H1 (cell line): ENCODE data around the gene TNIP1. TPM values are rescaled to one million over a fixed set of nuclear protein-coding genes. Genes with fewer than 3 reads are reported as not detected.

Experiments used
- CTCF ChIA-PET: fragments of 300-600 bp; sonication (Branson Sonifier 250); formaldehyde crosslinking; loops from one replicate; lab custom pipeline; 2021; ENCODE audit not compliant: partially characterized antibody; lab: Charles Lee
- POLR2A ChIA-PET: fragments of 300-600 bp; sonication (Branson Sonifier 250); formaldehyde crosslinking; loops from one replicate; lab custom pipeline; 2021; ENCODE audit warnings: inconsistent platforms; ENCODE audit not compliant: partially characterized antibody; lab: Charles Lee
- DNase-seq, 2 experiments: peaks; one replicate each; pipeline versions ENCODE4 v3.0.0 to v3.0.0-alpha.2; 2010 to 2022; ENCODE audit warnings: low spot score in 2 of 2, low read depth in 1 of 2, mixed read lengths in 1 of 2
- FAIRE-seq: peaks from 2 replicates; lab custom pipeline; 2011; peaks lifted over from hg19 to GRCh38; lab: Jason Lieb, UNC
- H2AFZ ChIP-seq: 2 replicates; pipeline ENCODE4 v1.8.1; 2012; ENCODE audit warnings: low read length, inconsistent platforms
- H2AK5ac ChIP-seq: 2 replicates; pipeline ENCODE4 v1.6.1; 2013; ENCODE audit warnings: low read depth, low read length
- H2BK120ac ChIP-seq: replicated peaks from 2 replicates; pipeline ENCODE3; 2013; ENCODE audit warnings: low read depth, low read length, inconsistent platforms
- H2BK12ac ChIP-seq: 2 replicates; pipeline ENCODE4 v1.6.1; 2013; ENCODE audit warnings: low read depth, low read length
- H2BK15ac ChIP-seq: 2 replicates; pipeline ENCODE4 v1.6.1; 2013; ENCODE audit warnings: low read length
- H2BK20ac ChIP-seq: 2 replicates; pipeline ENCODE4 v1.6.1; 2013; ENCODE audit warnings: low read length
- H2BK5ac ChIP-seq: 2 replicates; pipeline ENCODE4 v1.6.1; 2013; ENCODE audit warnings: low read depth, low read length
- H3K14ac ChIP-seq: 2 replicates; pipeline ENCODE4 v1.6.1; 2013; ENCODE audit warnings: inconsistent platforms; ENCODE audit not compliant: insufficient read length
- H3K18ac ChIP-seq: 2 replicates; pipeline ENCODE4 v1.6.1; 2013; ENCODE audit warnings: low read length; ENCODE audit errors: extremely low read depth
- H3K23ac ChIP-seq: 2 replicates; pipeline ENCODE4 v1.6.1; 2013; ENCODE audit warnings: inconsistent platforms; ENCODE audit not compliant: insufficient read length
- H3K23me2 ChIP-seq: 2 replicates; pipeline ENCODE4 v1.6.1; 2013; ENCODE audit warnings: low read depth, low read length
- H3K27ac ChIP-seq: 2 replicates; pipeline ENCODE4 v1.6.1; 2011; ENCODE audit warnings: low read depth, low read length, inconsistent platforms
- H3K27me3 ChIP-seq, 4 experiments: replicated peaks in 1 of 4; 1 replicate in 1 of 4; 2 replicates in 3 of 4; pipeline versions ENCODE4 v1.6.1 to v1.8.1; 2011 to 2013; ENCODE audit warnings: low read length in 3 of 4, mild to moderate bottlenecking in 3 of 4, inconsistent platforms in 2 of 4, mixed read lengths in 2 of 4, moderate library complexity in 1 of 4; ENCODE audit not compliant: control insufficient read depth in 3 of 4, insufficient read depth in 3 of 4; ENCODE audit errors: extremely low read depth in 1 of 4
- H3K36me3 ChIP-seq, 4 experiments: 2 replicates each; pipeline versions ENCODE4 v1.6.1 to v1.8.1; 2011 to 2013; ENCODE audit warnings: mild to moderate bottlenecking in 4 of 4, low read length in 3 of 4, moderate library complexity in 2 of 4, control low read depth in 1 of 4, inconsistent platforms in 1 of 4; ENCODE audit not compliant: insufficient read depth in 4 of 4, control insufficient read depth in 2 of 4
- H3K4ac ChIP-seq: replicated peaks from 2 replicates; pipeline ENCODE3; 2013; ENCODE audit warnings: low read length, low read depth, mixed read lengths, inconsistent platforms; ENCODE audit not compliant: insufficient read length
- H3K4me1 ChIP-seq, 4 experiments: replicated peaks in 1 of 4; 1 replicate in 1 of 4; 2 replicates in 3 of 4; pipeline versions ENCODE4 v1.6.1 to v1.8.1; 2011 to 2013; ENCODE audit warnings: low read length in 3 of 4, inconsistent platforms in 2 of 4, mixed read lengths in 1 of 4; ENCODE audit not compliant: insufficient read depth in 4 of 4, control insufficient read depth in 3 of 4
- H3K4me2 ChIP-seq, 2 experiments: 2 replicates each; pipeline versions ENCODE4 v1.6.1 to v1.8.1; 2011 to 2013; ENCODE audit warnings: low read depth in 2 of 2, low read length in 2 of 2, control low read depth in 1 of 2, inconsistent platforms in 1 of 2, mild to moderate bottlenecking in 1 of 2; ENCODE audit not compliant: insufficient read depth in 1 of 2
- H3K4me3 ChIP-seq, 4 experiments: fragments of 200-600, 300-600 bp in 1 of 4; sonication (generic), shearing (Covaris generic), sonication (Bioruptor Twin) in 1 of 4; 2 replicates each; pipeline versions ENCODE4 v1.5.1 to v1.8.1; 2011 to 2016; ENCODE audit warnings: low read length in 4 of 4, low read depth in 3 of 4, control low read depth in 2 of 4, inconsistent platforms in 2 of 4, mild to moderate bottlenecking in 2 of 4, mixed read lengths in 1 of 4, moderate library complexity in 1 of 4; ENCODE audit not compliant: insufficient read depth in 2 of 4; ENCODE audit errors: extremely low read depth in 1 of 4
- H3K56ac ChIP-seq: replicated peaks from 2 replicates; pipeline ENCODE3; 2013; ENCODE audit warnings: low read depth, mild to moderate bottlenecking, mixed read lengths, low read length, inconsistent platforms; ENCODE audit not compliant: insufficient read length
- H3K79me1 ChIP-seq: 2 replicates; pipeline ENCODE4 v1.6.1; 2013; ENCODE audit warnings: low read depth, low read length, control low read depth
- H3K79me2 ChIP-seq, 2 experiments: 2 replicates each; pipeline versions ENCODE4 v1.6.1 to v1.8.1; 2012 to 2013; ENCODE audit warnings: low read length in 2 of 2, mild to moderate bottlenecking in 2 of 2, inconsistent platforms in 1 of 2; ENCODE audit not compliant: insufficient read depth in 2 of 2, control insufficient read depth in 1 of 2
- H3K9ac ChIP-seq, 4 experiments: replicated peaks in 1 of 4; 1 replicate in 1 of 4; 2 replicates in 3 of 4; pipeline versions ENCODE4 v1.6.1 to v1.8.1; 2011 to 2013; ENCODE audit warnings: low read depth in 3 of 4, low read length in 3 of 4, control low read depth in 2 of 4, mild to moderate bottlenecking in 2 of 4, moderate library complexity in 2 of 4, inconsistent platforms in 1 of 4; ENCODE audit errors: extremely low read depth in 1 of 4
- H3K9me3 ChIP-seq, 2 experiments: 2 replicates each; pipeline versions ENCODE4 v1.6.1 to v1.8.1; 2012 to 2013; ENCODE audit warnings: mild to moderate bottlenecking in 2 of 2, moderate library complexity in 2 of 2, control low read depth in 1 of 2, inconsistent platforms in 1 of 2, low read depth in 1 of 2, low read length in 1 of 2, mixed read lengths in 1 of 2; ENCODE audit not compliant: insufficient read depth in 2 of 2
- H4K20me1 ChIP-seq, 2 experiments: replicated peaks in 1 of 2; 2 replicates each; pipeline versions ENCODE3 to v1.8.1; 2011 to 2013; ENCODE audit warnings: inconsistent platforms in 2 of 2, low read length in 2 of 2, mild to moderate bottlenecking in 1 of 2; ENCODE audit not compliant: insufficient read depth in 2 of 2, control insufficient read depth in 1 of 2
- H4K5ac ChIP-seq: 2 replicates; pipeline ENCODE4 v1.6.1; 2013; ENCODE audit warnings: low read length, low read depth, mixed read lengths, inconsistent platforms; ENCODE audit not compliant: insufficient read length
- H4K8ac ChIP-seq: 2 replicates; pipeline ENCODE4 v1.8.0; 2013; ENCODE audit warnings: mild to moderate bottlenecking, moderate library complexity, low read length, inconsistent platforms; ENCODE audit not compliant: insufficient read depth; ENCODE audit errors: extremely low read depth
- H4K91ac ChIP-seq: replicated peaks from 2 replicates; pipeline ENCODE3; 2013; ENCODE audit warnings: low read length, mixed read lengths, inconsistent platforms; ENCODE audit not compliant: insufficient read length
- BCL11A ChIP-seq, 2 experiments: IDR thresholded peaks; one replicate each; pipeline ENCODE4 v1.6.1; 2011; ENCODE audit warnings: low read depth in 2 of 2, low read length in 2 of 2, mild to moderate bottlenecking in 2 of 2
- CBX8 ChIP-seq: fragments of 300-800, 300-1000 bp; sonication (generic); IDR thresholded peaks from 2 replicates; pipeline ENCODE4 v1.7.1; 2016; ENCODE audit warnings: low read depth, low read length, borderline replicate concordance
- GTF2F1 ChIP-seq: IDR thresholded peaks from 2 replicates; pipeline ENCODE4 v1.6.1; 2012; ENCODE audit warnings: low read depth, low read length, improper control_type of control experiment, borderline replicate concordance
- HDAC6 ChIP-seq: IDR thresholded peaks from one replicate; pipeline ENCODE4 v1.7.1; 2012; ENCODE audit warnings: low read depth, mild to moderate bottlenecking, inconsistent platforms, low read length, moderate library complexity
- PHF8 ChIP-seq: fragments of 200-600 bp; sonication (generic); conservative IDR thresholded peaks from 2 replicates; pipeline ENCODE4 v1.7.1; 2012; ENCODE audit warnings: low read depth, mild to moderate bottlenecking, inconsistent platforms, low read length, moderate library complexity
- RAD21 ChIP-seq, 2 experiments: IDR thresholded peaks in 1 of 2; conservative IDR thresholded peaks in 1 of 2; 2 replicates each; pipeline ENCODE4 v1.6.1; 2011; ENCODE audit warnings: low read depth in 2 of 2, low read length in 2 of 2, improper control_type of control experiment in 1 of 2, inconsistent platforms in 1 of 2, mild to moderate bottlenecking in 1 of 2, moderate library complexity in 1 of 2
- RNF2 ChIP-seq: fragments of 200-900, 300-1000 bp; sonication (generic); IDR thresholded peaks from 2 replicates; pipeline ENCODE4 v1.7.1; 2016; ENCODE audit warnings: borderline replicate concordance, low read depth, mild to moderate bottlenecking, antibody characterized with exemption, low read length; ENCODE audit not compliant: poor library complexity, severe bottlenecking; ENCODE audit errors: missing control alignments
- SRF ChIP-seq: IDR thresholded peaks from 2 replicates; pipeline ENCODE4 v1.6.1; 2011; ENCODE audit warnings: mild to moderate bottlenecking, low read depth, low read length, moderate library complexity
- TAF7 ChIP-seq: optimal IDR thresholded peaks from 2 replicates; pipeline ENCODE3; 2011; ENCODE audit warnings: low read depth, mild to moderate bottlenecking, inconsistent platforms, low read length, moderate library complexity, borderline replicate concordance
- ZNF274 ChIP-seq: IDR thresholded peaks from 2 replicates; pipeline ENCODE4 v1.7.0; 2012; ENCODE audit warnings: low read length, borderline replicate concordance; ENCODE audit errors: extremely low read depth
- WGBS, 2 experiments: shearing (Covaris generic) in 1 of 2; methylation state at CpG; one replicate each; pipeline versions ENCODE4 v1.1.6 to v1.1.7; 2013 to 2015; ENCODE audit warnings: low lambda C conversion rate in 2 of 2, mixed read lengths in 2 of 2, inconsistent platforms in 1 of 2, low coverage in 1 of 2, missing lambda C conversion rate in 1 of 2; ENCODE audit not compliant: insufficient replicate concordance in 2 of 2, insufficient coverage in 1 of 2, insufficient read length in 1 of 2; ENCODE audit errors: extremely low coverage in 1 of 2, missing lambda C conversion rate in 1 of 2; 5-methylcytosine and 5-hydroxymethylcytosine counted together
- polyA plus RNA-seq, 7 experiments: library from polyadenylated mRNA; depleted of rRNA in 3 of 7; stranded (reverse) in 5 of 7; unstranded in 2 of 7; fragments of >200 nt in 5 of 7; fragments of 200-250 nt in 2 of 7; gene quantifications; 1 replicate in 5 of 7; 2 replicates in 1 of 7; 4 replicates in 1 of 7; pipeline versions ENCODE4 v1.2.1 to v1.2.3, GENCODE V29; 2011 to 2013; ENCODE audit warnings: missing spikeins in 2 of 7, mixed read lengths in 2 of 7
- total RNA-seq: library from RNA; stranded (reverse); fragmentation: NEBNext Ultra II Directional; extraction: Animal tissue kit (Norgen Biotek cat#: 25700); gene quantifications from 2 replicates; pipeline ENCODE4 v1.2.1, GENCODE V29; 2021
- TF ChIP-seq, protein P1 (sequence below): IDR thresholded peaks from 2 replicates; pipeline ENCODE4 v1.6.1; 2011; ENCODE audit warnings: low read depth, mild to moderate bottlenecking, low read length; ENCODE audit not compliant: insufficient read depth

TNIP1 gene
- total and polyA plus RNA-seq, 2 of the 8 experiments (the other 6 are each of a cell fraction or from before 2014, with no cell fraction given), result 14.2 to 31.9 TPM

DNA sequence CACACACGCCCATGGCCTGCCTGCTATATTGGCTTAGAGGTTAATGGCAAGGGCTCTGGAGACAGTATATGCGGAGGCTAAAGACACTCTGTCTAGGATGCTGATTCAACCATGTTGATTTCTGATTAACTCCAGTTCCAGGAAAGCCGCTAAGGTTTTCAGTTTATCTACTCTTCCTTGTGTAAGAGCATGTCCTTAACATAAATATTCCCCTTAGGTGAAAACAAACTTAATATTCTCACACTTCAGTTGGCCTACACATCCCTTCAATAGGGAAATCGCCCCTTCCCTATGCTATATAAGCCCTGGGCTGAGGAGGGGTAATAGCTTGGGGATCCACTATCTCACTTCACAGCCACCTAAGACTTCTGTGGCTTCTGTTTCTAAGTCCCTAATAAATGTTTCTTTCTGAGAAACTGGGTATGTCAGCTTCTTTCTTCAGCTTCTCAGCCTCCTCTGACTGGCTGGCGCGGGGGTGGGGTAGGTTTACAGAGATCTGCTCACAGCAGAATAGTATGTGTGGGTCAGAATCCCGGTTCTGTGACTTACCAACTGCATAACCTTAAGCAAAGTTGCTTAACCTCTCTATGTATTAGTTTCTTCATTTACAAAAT, 64.8 kb downstream of the TNIP1 start:
- no peak for TF ChIP-seq ZNF274
- no peak for TF ChIP-seq GTF2F1
- no peak for TF ChIP-seq RAD21 (IDR thresholded peaks at IDR 0.05 in 1 of 2, conservative IDR thresholded peaks at IDR 0.05 in 1 of 2; ENCODE audit: low read depth in 2 of 2, low read length in 2 of 2)
- TF ChIP-seq, protein P1, sequence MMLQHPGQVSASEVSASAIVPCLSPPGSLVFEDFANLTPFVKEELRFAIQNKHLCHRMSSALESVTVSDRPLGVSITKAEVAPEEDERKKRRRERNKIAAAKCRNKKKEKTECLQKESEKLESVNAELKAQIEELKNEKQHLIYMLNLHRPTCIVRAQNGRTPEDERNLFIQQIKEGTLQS, result no peak
- TF ChIP-seq RNF2, result no peak
- no peak for TF ChIP-seq SRF
- TF ChIP-seq PHF8, result no peak
- TF ChIP-seq BCL11A (IDR thresholded peaks at IDR 0.05; ENCODE audit: low read depth in 2 of 2, low read length in 2 of 2), result no peak
- TF ChIP-seq TAF7, result no peak
- no peak for TF ChIP-seq HDAC6
- no peak for TF ChIP-seq CBX8
- TF ChIP-seq, all 59 proteins: peak for 0
- Histone ChIP-seq H2AFZ (no peak overlapping the region), H2BK5ac (no peak overlapping the region), H4K5ac (no peak overlapping the region), H2BK15ac (no peak overlapping the region), H3K79me2 (no peaks in the 10 kb centered on the region), H3K9ac (no peak overlapping the region), H3K4me3 (no peak overlapping the region), H3K4ac (no peak overlapping the region), H2BK120ac (no peak overlapping the region), H3K36me3 (no peaks in the 10 kb centered on the region), H3K56ac (no peak overlapping the region), H4K91ac (no peak overlapping the region), H3K18ac (no peak overlapping the region), H3K4me1 (peaks cover 0 to 1% (median 0%) of the 10 kb centered on the region in 4 experiments; a peak in 1 of 7 replicates), H4K20me1 (no peaks in the 10 kb centered on the region), H3K23me2 (peaks cover 8% of the 10 kb centered on the region; the same call in 1 of the 2 replicates), H3K14ac (no peak overlapping the region), H3K4me2 (no peak overlapping the region), H2AK5ac (no peak overlapping the region), H2BK12ac (no peak overlapping the region), H3K27me3 (peaks cover 0 to 8% (median 3%) of the 10 kb centered on the region in 4 experiments; a peak in 6 of 7 replicates), H2BK20ac (no peak overlapping the region), H3K27ac (no peak overlapping the region), H4K8ac (no peak overlapping the region), H3K23ac (no peak overlapping the region), H3K9me3 (no peaks in the 10 kb centered on the region), H3K79me1 (no peaks in the 10 kb centered on the region)
- WGBS, 2 experiments, result 86% methylated on average over 7 of the region's 7 CpGs; no CpG with 5 or more reads in 1 of the 2 experiments
- CTCF ChIA-PET, result interaction anchor here (0.8 to 10.1 kb wide), 6 partner anchors 9 to 149 kb away, joined by 3 to 105 read pairs (median 5); no protein-coding TSS in a partner anchor
- FAIRE-seq, result no peak
- DNase-seq, result no peak
- POLR2A ChIA-PET, result no interaction called here
